Caco-2 (cell line): ENCODE results near the gene CCDC194. TPM values are rescaled to one million over a fixed set of nuclear protein-coding genes. Genes with fewer than 3 reads are reported as not detected.
A peak's percentile ranks its signal among the peaks of the same experiment; 100 is the strongest.

ENCODE experiments used
- BruUV-seq: library from RNA; stranded (reverse); fragments of 400-500 nt; replicated peaks from 2 replicates; lab custom pipeline; 2021; lab: Mats Ljungman, UMichigan
- CTCF ChIA-PET: fragments of 300-600 bp; sonication (Branson Sonifier 250); formaldehyde crosslinking; loops from one replicate; lab custom pipeline; 2022; ENCODE audit warnings: antibody characterized with exemption; lab: Charles Lee
- POLR2A ChIA-PET: fragments of 300-600 bp; sonication (Branson Sonifier 250); formaldehyde crosslinking; loops from one replicate; lab custom pipeline; 2022; ENCODE audit warnings: antibody characterized with exemption; lab: Charles Lee
- DNase-seq, 2 experiments: peaks; one replicate each; pipeline versions ENCODE4 v3.0.0 to v3.0.0-alpha.2; 2020 to 2022
- H3K27me3 ChIP-seq: replicated peaks from 2 replicates; pipeline ENCODE4 v1.6.0; 2011; ENCODE audit warnings: low read length; ENCODE audit not compliant: control insufficient read depth, insufficient read depth
- H3K36me3 ChIP-seq: 2 replicates; pipeline ENCODE4 v1.5.1; 2011; ENCODE audit warnings: low read length; ENCODE audit not compliant: control insufficient read depth, insufficient read depth
- H3K4me1 ChIP-seq: fragments of 250-450 bp; sonication (Bioruptor Pico); 2 replicates; pipeline ENCODE4 v1.5.1; 2020; ENCODE audit warnings: mild to moderate bottlenecking
- H3K4me3 ChIP-seq: 2 replicates; pipeline ENCODE4 v1.5.1; 2011; ENCODE audit warnings: low read depth, mild to moderate bottlenecking, control low read depth, low read length
- H3K9me3 ChIP-seq: fragments of 250-450 bp; sonication (Bioruptor Pico); 2 replicates; pipeline ENCODE4 v1.5.1; 2020; ENCODE audit warnings: mild to moderate bottlenecking, moderate library complexity
- H3K27ac Mint-ChIP-seq: one replicate; pipeline ENCODE4 v1.8.0; 2022; ENCODE audit warnings: mixed read lengths; ENCODE audit not compliant: unreplicated experiment
- H3K27me3 Mint-ChIP-seq: one replicate; pipeline ENCODE4 v1.8.0; 2022; ENCODE audit warnings: mixed read lengths; ENCODE audit not compliant: insufficient read depth, unreplicated experiment
- H3K36me3 Mint-ChIP-seq: one replicate; pipeline ENCODE4 v1.8.0; 2022; ENCODE audit warnings: mild to moderate bottlenecking, mixed read lengths; ENCODE audit not compliant: insufficient read depth, unreplicated experiment
- H3K4me1 Mint-ChIP-seq: one replicate; pipeline ENCODE4 v1.8.0; 2022; ENCODE audit warnings: low read depth, mixed read lengths; ENCODE audit not compliant: unreplicated experiment
- H3K4me3 Mint-ChIP-seq: one replicate; pipeline ENCODE4 v1.8.0; 2022; ENCODE audit warnings: mild to moderate bottlenecking, moderate library complexity, mixed read lengths; ENCODE audit not compliant: unreplicated experiment
- H3K9me3 Mint-ChIP-seq: one replicate; pipeline ENCODE4 v1.8.0; 2022; ENCODE audit warnings: mixed read lengths; ENCODE audit not compliant: unreplicated experiment
- intact Hi-C: fragments of 100-400 bp; cut with micrococcal nuclease; formaldehyde crosslinking; loops from one replicate; pipeline ENCODE4 v1.10.0; 2022; ENCODE audit not compliant: unreplicated experiment
- total RNA-seq: library from RNA; stranded (reverse); gene quantifications from 2 replicates; pipeline ENCODE4 v1.2.3, GENCODE V29; 2022
- TF ChIP-seq, protein P1 (sequence below), 2 experiments: fragments of 200-600 bp in 1 of 2; IDR thresholded peaks; 1 replicate in 1 of 2; 2 replicates in 1 of 2; pipeline versions ENCODE4 v1.5.1 to v1.8.0; 2011 to 2022; ENCODE audit warnings: antibody characterized with exemption in 1 of 2, control low read depth in 1 of 2, inconsistent platforms in 1 of 2, low read depth in 1 of 2, low read length in 1 of 2, mild to moderate bottlenecking in 1 of 2, moderate library complexity in 1 of 2; ENCODE audit not compliant: insufficient read depth in 1 of 2, severe bottlenecking in 1 of 2, unreplicated experiment in 1 of 2

The CCDC194 gene
- total RNA-seq, 1 experiment from 2014 or later, result 1.3 TPM

DNA sequence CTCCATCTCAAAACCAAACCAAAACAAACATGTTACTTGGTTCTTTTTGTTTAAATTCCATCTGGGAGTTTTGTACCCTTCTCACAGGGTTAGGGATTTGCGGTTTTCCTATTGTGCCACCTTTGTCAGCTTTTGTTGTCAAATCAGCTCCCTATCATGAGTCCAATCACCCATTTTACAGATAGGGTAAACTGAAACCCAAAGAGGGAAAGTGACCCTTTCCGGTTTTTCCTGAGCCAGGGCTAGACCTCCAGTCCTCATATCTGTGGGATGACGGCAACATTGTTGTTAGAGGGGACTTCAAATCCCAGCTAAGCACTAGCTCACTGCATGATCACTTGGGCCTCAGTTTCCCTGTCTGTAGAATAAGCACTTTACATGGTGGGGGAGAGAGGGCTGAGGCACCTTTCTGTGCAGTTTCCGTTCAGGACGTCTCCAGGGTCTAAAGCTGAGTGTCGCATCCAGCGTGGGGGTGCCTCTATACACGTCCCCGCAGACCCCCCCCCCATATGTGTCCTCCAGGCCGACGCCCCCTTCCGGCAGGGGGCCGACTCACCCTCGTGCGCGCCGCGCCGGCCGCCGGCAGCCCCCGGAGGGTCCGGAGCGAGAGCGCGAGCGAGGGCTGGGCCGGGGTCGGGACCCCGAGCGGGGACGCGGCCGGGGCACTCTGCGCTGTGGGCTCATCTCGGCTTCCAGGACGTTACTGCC lies 3.9 kb downstream of the CCDC194 start:
- H3K4me3 Mint-ChIP-seq, result peak overlapping the region; percentile 78
- peaks cover 3% of the 10 kb centered on the region for H3K27me3 Mint-ChIP-seq
- H3K36me3 Mint-ChIP-seq, result peaks cover 6% of the 10 kb centered on the region
- no peak overlapping the region for H3K27ac Mint-ChIP-seq
- intact Hi-C loops, result loop anchor here (2.0 kb wide), 1 partner anchor 97 kb away; no protein-coding TSS in a partner anchor
- H3K9me3 Mint-ChIP-seq, result no peaks in the 10 kb centered on the region
- TF ChIP-seq, protein P1, sequence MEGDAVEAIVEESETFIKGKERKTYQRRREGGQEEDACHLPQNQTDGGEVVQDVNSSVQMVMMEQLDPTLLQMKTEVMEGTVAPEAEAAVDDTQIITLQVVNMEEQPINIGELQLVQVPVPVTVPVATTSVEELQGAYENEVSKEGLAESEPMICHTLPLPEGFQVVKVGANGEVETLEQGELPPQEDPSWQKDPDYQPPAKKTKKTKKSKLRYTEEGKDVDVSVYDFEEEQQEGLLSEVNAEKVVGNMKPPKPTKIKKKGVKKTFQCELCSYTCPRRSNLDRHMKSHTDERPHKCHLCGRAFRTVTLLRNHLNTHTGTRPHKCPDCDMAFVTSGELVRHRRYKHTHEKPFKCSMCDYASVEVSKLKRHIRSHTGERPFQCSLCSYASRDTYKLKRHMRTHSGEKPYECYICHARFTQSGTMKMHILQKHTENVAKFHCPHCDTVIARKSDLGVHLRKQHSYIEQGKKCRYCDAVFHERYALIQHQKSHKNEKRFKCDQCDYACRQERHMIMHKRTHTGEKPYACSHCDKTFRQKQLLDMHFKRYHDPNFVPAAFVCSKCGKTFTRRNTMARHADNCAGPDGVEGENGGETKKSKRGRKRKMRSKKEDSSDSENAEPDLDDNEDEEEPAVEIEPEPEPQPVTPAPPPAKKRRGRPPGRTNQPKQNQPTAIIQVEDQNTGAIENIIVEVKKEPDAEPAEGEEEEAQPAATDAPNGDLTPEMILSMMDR (IDR thresholded peaks at IDR 0.05; ENCODE audit: insufficient read depth in 1 of 2, low read depth in 1 of 2, low read length in 1 of 2, severe bottlenecking in 1 of 2, unreplicated experiment in 1 of 2), result no peak
- no TSS peak for BruUV-seq
- H3K9me3 ChIP-seq, result peaks cover 14% of the 10 kb centered on the region
- H3K4me1 ChIP-seq, result 0 out of 2 replicates have a peak, but pooled peaks cover 5% of the 10 kb centered on the region
- peaks cover 6% of the 10 kb centered on the region for H3K4me1 Mint-ChIP-seq
- no peak for DNase-seq
- H3K27me3 ChIP-seq, result no peaks in the 10 kb centered on the region
- CTCF ChIA-PET, result interaction anchor here (0.6 to 1.2 kb wide), 3 partner anchors 15 to 23 kb away, joined by 3 to 4 read pairs (median 3); partner anchors contain the start of gene BST2
- H3K4me3 ChIP-seq, result peak overlapping the region; percentile 30
- H3K36me3 ChIP-seq, result no peaks in the 10 kb centered on the region
- POLR2A ChIA-PET, result no interaction called here

DNA sequence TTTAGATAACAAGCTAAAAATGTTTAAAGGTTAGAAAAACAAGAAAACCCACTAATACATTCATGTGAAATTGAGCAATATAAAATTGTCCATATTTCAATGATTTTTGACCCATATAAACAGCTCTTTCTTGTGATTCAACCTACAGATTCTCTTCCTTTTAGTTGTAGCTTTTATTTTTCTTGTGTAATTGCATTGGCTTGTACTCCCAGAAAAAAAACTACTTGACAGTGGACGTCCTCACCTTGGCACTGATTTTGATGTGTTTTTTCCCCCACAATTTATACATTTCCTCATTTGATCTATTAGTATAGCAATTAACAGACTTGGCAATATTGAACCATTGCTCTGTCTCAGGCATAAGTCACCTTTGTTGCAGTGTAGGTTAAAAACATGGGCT lies 4.7 kb downstream of the CCDC194 start:
- Mint-ChIP-seq H3K27me3 (peaks cover 3% of the 10 kb centered on the region), H3K36me3 (peaks cover 6% of the 10 kb centered on the region), H3K27ac (no peak overlapping the region), H3K9me3 (no peaks in the 10 kb centered on the region), H3K4me3 (no peak overlapping the region), H3K4me1 (peaks cover 6% of the 10 kb centered on the region)
- no peak for DNase-seq
- Histone ChIP-seq H3K4me3 (no peak overlapping the region), H3K27me3 (no peaks in the 10 kb centered on the region), H3K4me1 (0 out of 2 replicates have a peak, but pooled peaks cover 5% of the 10 kb centered on the region), H3K36me3 (no peaks in the 10 kb centered on the region), H3K9me3 (peaks cover 14% of the 10 kb centered on the region)
- POLR2A ChIA-PET, result interaction anchor here (0.5 kb wide), 1 partner anchor 30 kb away, joined by 3 read pairs; no protein-coding TSS in a partner anchor
- BruUV-seq, result no TSS peak
- intact Hi-C loops, result no loop called here
- TF ChIP-seq, protein P1 (IDR thresholded peaks at IDR 0.05; ENCODE audit: insufficient read depth in 1 of 2, low read depth in 1 of 2, low read length in 1 of 2, severe bottlenecking in 1 of 2, unreplicated experiment in 1 of 2), result no peak
- CTCF ChIA-PET, result interaction anchor here (1.1 kb wide), 1 partner anchor 16 kb away, joined by 3 read pairs; the partner anchor contains the start of gene BST2

DNA sequence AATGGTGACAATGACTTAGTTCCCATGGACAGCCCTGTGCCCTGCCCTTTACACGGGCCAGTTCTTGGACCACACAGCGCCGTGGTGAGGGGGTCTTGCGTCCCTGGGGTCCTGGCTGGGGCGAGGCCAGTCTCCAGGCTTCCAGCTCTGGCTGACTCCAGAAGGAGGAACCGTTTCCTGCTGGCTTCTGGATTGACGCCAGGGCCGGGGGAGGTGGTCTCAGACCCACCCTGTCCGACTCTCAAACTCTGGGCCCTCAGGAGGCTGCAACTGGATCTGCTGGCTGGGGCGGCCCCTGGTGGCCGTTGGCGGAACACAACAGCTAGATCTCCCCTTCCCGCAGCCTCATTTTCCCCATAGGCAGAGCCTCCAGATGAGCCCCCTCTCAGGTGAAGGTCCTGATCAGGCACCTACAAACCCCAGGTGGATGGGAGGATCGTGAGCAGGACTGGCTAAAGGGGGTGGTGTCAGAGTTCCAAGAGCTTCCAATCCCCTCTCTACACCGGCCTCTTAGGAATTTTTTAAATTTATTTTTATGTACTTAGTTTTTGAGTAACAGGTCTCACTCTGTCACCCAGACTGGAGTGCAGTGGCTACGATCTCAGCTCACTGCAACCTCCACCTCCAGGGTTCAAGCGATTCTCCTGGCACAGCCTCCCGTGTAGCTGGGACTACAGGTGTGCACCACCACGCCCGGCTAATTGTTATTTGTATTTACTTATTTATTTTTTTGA lies 8.0 kb downstream of the CCDC194 start:
- peaks cover 14% of the 10 kb centered on the region for H3K9me3 ChIP-seq
- intact Hi-C loops, result loop anchor here (1.0 kb wide), 1 partner anchor 40 kb away; no protein-coding TSS in a partner anchor
- ChIA-PET CTCF (interaction anchor here (0.5 to 1.1 kb wide), 9 partner anchors 9 to 160 kb away, joined by 3 to 10 read pairs (median 4); partner anchors contain the start of genes MRPL34 and OCEL1), POLR2A (no interaction called here)
- no peak overlapping the region for H3K4me3 Mint-ChIP-seq
- H3K36me3 Mint-ChIP-seq, result no peaks in the 10 kb centered on the region
- no peaks in the 10 kb centered on the region for H3K4me1 ChIP-seq
- peaks cover 3% of the 10 kb centered on the region for H3K27me3 Mint-ChIP-seq
- peaks cover 6% of the 10 kb centered on the region for H3K4me1 Mint-ChIP-seq
- H3K27ac Mint-ChIP-seq, result no peak overlapping the region
- no peaks in the 10 kb centered on the region for H3K27me3 ChIP-seq
- peak; percentile 52 to 68 for DNase-seq
- no peaks in the 10 kb centered on the region for H3K36me3 ChIP-seq
- no TSS peak for BruUV-seq
- H3K9me3 Mint-ChIP-seq, result no peaks in the 10 kb centered on the region
- TF ChIP-seq, protein P1 (IDR thresholded peaks at IDR 0.05; ENCODE audit: insufficient read depth in 1 of 2, low read depth in 1 of 2, low read length in 1 of 2, severe bottlenecking in 1 of 2, unreplicated experiment in 1 of 2), result peak; percentile 76 to 85
- no peak overlapping the region for H3K4me3 ChIP-seq
